ENCODE measurements around the gene MRPL42.
"Not testable (repeated sequence)": the region's sequence is repeated elsewhere in the genome, so short reads cannot be mapped to it uniquely, and the experiment has no call there.

The MRPL42 gene

GRCh38 chr12:93467351-93468007, at the start of gene MRPL42:
Gene MRPL42 (plus strand): TSS chr12:93467514. CDS start chr12:93469286, 1,772 bp downstream.
- DNase-seq: peak; percentile 92

DNA sequence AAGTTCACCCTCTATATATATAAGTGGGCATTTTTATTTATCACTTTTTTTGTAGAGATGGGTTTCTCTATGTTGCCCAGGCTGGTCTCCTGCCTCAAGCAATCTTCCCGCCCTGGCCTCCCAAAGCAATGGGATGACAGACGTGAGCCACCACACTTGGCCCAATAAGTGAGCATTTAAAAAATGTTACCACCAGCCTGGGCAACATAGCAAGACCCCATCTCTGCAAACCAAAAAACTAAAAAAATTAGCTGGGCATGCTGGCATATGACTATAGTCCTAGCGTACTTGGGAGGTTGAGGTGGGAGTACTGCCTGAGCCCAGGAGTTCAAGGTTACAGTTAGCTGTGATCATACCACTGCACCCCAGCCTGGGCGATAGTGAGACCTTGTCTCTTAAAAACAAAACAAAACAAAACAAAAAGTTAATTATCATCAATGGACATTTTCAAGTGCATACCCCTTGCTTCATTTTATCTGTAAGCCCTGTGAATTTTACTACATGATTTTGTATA, 49.3 kb upstream of the MRPL42 start:
- DNase-seq: no peak

DNA sequence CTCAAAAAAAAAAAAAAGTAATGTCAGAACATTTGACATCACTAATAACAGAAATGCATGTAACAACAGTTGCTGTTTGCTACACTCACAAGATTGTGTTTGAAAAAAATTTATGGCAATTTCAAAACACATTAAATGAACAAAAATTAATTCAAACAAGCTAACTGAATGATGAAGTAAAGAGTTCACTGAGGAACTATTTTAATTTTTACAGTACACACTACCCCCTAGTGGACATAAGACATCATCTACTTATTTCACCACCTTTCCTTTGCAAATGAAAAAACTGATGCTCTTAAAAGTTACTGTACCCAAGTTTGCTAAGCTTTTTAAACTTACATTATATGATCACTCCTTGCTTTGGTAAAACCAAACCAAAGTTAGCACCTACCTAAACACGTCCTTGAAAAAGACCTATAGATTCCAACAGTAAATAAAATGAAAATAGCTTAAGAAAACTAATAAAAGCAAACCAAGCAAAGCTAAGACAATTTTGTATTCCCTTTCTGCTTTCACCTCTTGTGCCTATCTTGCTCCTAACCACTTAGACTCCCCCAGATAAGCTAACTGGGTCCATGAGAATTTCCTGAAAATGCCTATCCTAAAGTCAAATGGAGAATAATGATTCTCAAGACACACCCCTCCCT, 47.8 kb upstream of the MRPL42 start:
- DNase-seq: no peak

GRCh38 chr12:93422050-93422449, 45.3 kb upstream of the MRPL42 start:
- DNase-seq: no peak

GRCh38 chr12:93425736-93426411, 41.4 kb upstream of the MRPL42 start:
- no peak for DNase-seq

DNA sequence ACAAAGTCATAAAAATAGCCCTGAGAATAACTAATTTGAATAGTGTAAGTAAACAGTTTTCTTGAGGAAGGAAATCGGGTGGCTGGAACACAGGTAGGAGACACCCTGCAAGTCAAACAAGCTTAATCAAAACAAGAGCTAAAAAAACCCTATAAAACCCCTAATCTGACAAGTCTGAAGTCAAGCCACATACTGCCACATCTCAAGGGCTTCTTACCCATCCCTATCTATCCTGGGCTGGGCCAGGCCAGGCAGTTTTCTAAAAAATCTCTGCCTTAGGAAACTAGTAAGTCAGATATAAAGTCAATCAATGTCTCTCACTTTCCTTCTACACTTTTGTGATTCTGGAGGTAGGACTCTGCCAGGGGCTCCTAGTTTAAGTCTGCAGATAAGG, 40.9 kb upstream of the MRPL42 start:
- no peak for DNase-seq

- no peak for DNase-seq
Measured at GRCh38 chr12:93427779-93428564, 39.3 kb upstream of the MRPL42 start.

GRCh38 chr12:93429448-93429847, 37.9 kb upstream of the MRPL42 start:
- DNase-seq: no peak

DNA sequence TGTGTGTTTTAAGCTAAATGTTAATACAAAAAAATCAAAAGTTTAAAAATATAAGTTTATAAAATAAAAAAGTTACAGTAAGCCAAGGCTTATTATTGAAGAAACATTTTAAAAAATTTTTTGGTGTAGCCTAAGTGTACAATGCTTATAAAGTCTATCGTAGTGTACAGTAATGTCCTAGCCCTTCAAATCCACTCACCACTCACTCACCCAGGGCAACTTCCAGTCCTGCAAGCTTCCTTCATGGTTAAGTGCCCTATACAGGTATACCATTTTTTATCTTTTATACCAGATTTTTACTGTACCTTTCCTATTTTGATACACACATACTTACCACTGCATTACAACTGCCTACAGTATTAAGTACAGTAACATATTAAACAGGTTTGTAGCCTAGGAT, 37.5 kb upstream of the MRPL42 start:
- DNase-seq: no peak

DNA sequence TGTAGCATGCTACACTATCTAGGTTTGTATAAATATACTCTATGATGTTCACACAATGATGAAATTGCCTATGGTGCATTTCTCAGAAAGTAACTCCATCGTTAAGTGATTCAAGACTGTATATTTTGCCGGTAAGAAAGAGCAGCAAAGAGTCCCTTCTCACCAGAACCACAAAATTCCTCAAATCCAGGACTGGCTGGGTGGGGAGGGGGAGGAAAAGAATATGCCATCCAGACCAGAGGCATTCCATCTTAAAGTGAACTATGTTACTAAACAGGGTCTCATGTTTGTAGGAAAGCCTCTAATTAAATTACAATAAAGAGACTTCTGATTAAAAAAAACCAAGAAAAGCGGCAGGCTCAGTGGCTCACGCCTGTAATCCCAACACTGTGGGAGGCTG, 37.0 kb upstream of the MRPL42 start:
- DNase-seq: no peak

GRCh38 chr12:93432031-93432430, 35.3 kb upstream of the MRPL42 start:
- DNase-seq: not testable (repeated sequence)

- no peak for DNase-seq
Measured at GRCh38 chr12:93434256-93434865, 33.0 kb upstream of the MRPL42 start.

DNA sequence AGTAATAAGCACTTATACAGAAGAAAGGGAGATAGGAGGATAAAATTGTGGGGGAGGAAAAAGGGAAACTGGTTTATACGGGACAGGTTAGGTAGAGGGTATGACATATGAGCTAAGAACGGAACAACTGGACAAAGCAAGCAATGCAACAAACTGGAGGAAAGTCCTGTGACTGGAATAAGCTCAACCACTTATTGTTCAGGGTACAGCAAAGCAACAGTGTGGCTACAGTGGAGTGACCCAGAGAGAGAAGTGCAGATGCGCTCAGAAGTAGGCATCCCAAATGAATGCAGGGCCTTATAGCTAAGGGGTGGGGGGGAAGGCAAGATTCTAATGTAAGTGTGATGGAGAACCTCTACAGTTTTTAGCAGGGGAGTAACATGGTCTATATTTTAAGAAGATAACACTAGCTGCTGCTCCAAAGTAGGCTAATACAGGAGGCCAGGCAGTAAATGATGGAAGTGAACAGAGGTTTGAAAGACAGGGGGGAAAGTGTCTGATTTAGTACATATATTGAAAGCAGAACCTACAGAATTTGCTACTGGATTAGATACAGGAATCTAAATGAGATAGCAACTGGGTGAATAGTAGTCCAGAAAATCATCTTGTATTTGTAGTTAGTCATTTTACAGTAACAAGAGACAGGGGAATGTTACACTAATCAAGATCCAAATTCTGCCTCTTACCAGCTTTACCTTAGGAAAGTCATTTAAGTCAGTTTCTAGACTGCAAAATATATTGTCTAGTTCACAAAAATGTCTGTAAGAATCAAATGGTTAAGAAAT, 28.9 kb upstream of the MRPL42 start:
- no peak for DNase-seq

- no peak for DNase-seq
Measured at GRCh38 chr12:93440043-93440835, 27.1 kb upstream of the MRPL42 start.

- peak; percentile 20 for DNase-seq
Measured at GRCh38 chr12:93441081-93441616, 26.2 kb upstream of the MRPL42 start.

DNA sequence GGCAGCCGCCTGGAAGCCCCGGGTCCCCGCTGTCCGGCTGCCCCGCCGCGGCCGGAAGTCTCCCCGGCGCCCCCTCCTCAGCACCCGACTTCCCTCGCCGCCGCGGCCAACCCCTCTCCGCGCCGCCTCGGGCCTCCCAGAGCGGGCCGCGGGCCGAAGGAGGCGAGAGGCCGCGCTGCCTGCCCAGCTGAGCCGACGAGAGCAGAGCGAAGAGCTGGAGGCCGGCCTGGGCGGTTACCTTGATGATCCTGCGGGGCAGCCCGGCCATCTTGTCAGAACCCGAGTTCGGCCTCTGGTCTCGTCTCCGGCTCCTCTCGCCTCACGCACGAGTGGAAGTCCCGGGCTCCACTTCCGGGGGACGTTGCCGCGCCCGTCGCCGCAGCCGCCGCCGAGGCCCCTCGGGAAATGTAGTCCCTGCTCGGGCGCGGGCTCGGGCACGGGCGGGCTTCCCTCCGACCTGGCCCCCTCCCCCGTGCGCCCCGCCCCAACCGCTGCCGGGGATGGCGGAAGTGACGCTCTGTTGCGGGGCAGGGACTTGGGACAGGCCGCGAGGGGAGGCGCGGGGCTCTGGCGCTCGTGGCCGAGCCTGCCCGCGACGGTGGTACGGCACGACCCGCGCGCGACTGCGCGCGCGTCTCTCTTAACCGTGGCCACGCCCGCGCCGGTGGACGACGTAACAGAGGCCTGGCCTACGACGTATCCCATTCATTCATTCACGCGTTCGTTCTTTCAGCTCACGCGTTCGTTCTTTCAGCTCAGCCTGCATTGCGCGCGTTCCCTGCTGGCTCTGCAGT, 25.5 kb upstream of the MRPL42 start, which contains the start of gene UBE2N:
Gene UBE2N (minus strand): TSS at position 331 of the 794 bp plus-strand sequence. CDS start 63 bp downstream, at position 268.
- peak; percentile 96 for DNase-seq

GRCh38 chr12:93442411-93443340, 24.6 kb upstream of the MRPL42 start:
- DNase-seq: no peak

DNA sequence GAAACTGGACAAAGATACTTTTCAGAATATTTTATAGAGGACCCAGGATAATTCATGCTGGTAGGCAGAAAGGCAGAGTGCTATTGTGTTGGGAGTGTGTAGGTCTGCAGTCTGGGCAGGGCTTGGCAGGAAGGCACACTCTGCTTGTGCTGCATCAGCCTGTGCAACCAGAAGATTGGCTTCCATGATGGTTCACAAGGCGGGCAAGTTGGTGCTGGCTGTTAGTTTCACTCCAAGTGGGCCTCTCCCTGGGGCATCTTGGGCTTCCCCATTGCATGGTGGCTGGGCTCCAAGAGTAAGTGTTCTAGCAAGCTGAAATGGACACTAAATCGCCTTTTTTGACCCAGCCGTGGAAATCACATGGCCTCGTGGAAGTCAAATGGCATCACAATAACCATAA, 23.7 kb upstream of the MRPL42 start:
- DNase-seq: no peak

Data from activated CD4-positive, alpha-beta T cell treated with anti-CD3 and anti-CD28 coated beads, Interleukin-2, amount 50 U/mL, for 1 hour (primary cell).